SK-N-SH treated with all-trans-retinoic acid at 6 μM for 48 hours (cell line): ENCODE results near the gene TSC22D1.

ENCODE experiments used
- ATAC-seq: fragments of 200-7000 bp; cut with Tn5 transposase; 3 replicates; pipeline ENCODE4 v1.9.1; 2020; ENCODE audit warnings: mild to moderate bottlenecking, moderate library complexity
- ARNTL ChIP-seq: fragments of 450-650 bp; formaldehyde crosslinking; IDR thresholded peaks from 2 replicates; pipeline ENCODE4 v1.5.0; 2020; ENCODE audit warnings: low read depth, mild to moderate bottlenecking, moderate library complexity, borderline replicate concordance
- BACH2 ChIP-seq: fragments of 250-450 bp; sonication (Bioruptor Pico); IDR thresholded peaks from 2 replicates; pipeline ENCODE4 v1.9.0; 2021; ENCODE audit warnings: mild to moderate bottlenecking, borderline replicate concordance
- CSDC2 ChIP-seq: fragments of 250-450 bp; sonication (Bioruptor Pico); IDR thresholded peaks from 2 replicates; pipeline ENCODE4 v1.5.0; 2020; ENCODE audit warnings: mild to moderate bottlenecking, moderate library complexity
- ESRRG ChIP-seq: fragments of 250-450 bp; sonication (Bioruptor Pico); IDR thresholded peaks from 2 replicates; pipeline ENCODE4 v1.6.1; 2021; ENCODE audit warnings: mild to moderate bottlenecking
- GLIS3 ChIP-seq: fragments of 250-450 bp; sonication (Bioruptor Pico); IDR thresholded peaks from 2 replicates; pipeline ENCODE4 v1.5.0; 2020; ENCODE audit warnings: mild to moderate bottlenecking, moderate library complexity
- ISL1 ChIP-seq: fragments of 250-450 bp; sonication (Bioruptor Pico); IDR thresholded peaks from 2 replicates; pipeline ENCODE4 v2.1.2; 2022; ENCODE audit warnings: mild to moderate bottlenecking, moderate library complexity
- OSR1 ChIP-seq: fragments of 250-450 bp; sonication (Bioruptor Pico); IDR thresholded peaks from 2 replicates; pipeline ENCODE4 v1.8.0; 2022; ENCODE audit warnings: moderate library complexity, mild to moderate bottlenecking, inconsistent platforms
- PATZ1 ChIP-seq: fragments of 250-450 bp; sonication (Bioruptor Pico); IDR thresholded peaks from 2 replicates; pipeline ENCODE4 v1.8.0; 2020; ENCODE audit warnings: mild to moderate bottlenecking, moderate library complexity, borderline replicate concordance
- PPARA ChIP-seq: fragments of 250-450 bp; sonication (Bioruptor Pico); IDR thresholded peaks from 2 replicates; pipeline ENCODE4 v1.5.0; 2020; ENCODE audit warnings: mild to moderate bottlenecking, borderline replicate concordance
- RARB ChIP-seq: fragments of 250-450 bp; sonication (Bioruptor Pico); IDR thresholded peaks from 2 replicates; pipeline ENCODE4 v1.8.0; 2021; ENCODE audit warnings: mild to moderate bottlenecking, moderate library complexity
- SNAI2 ChIP-seq: fragments of 250-450 bp; sonication (Bioruptor Pico); IDR thresholded peaks from 2 replicates; pipeline ENCODE4 v1.5.0; 2020; ENCODE audit warnings: mild to moderate bottlenecking, moderate library complexity
- TCF4 ChIP-seq: fragments of 250-450 bp; sonication (Bioruptor Pico); IDR thresholded peaks from 2 replicates; pipeline ENCODE4 v1.8.0; 2021; ENCODE audit warnings: mild to moderate bottlenecking, moderate library complexity, borderline replicate concordance
- TOX ChIP-seq: fragments of 250-450 bp; sonication (Bioruptor Pico); IDR thresholded peaks from 2 replicates; pipeline ENCODE4 v1.8.0; 2021; ENCODE audit warnings: mild to moderate bottlenecking, moderate library complexity, borderline replicate concordance
- ZFP3 ChIP-seq: fragments of 250-450 bp; sonication (Bioruptor Pico); IDR thresholded peaks from 2 replicates; pipeline ENCODE4 v1.5.0; 2020; ENCODE audit warnings: mild to moderate bottlenecking, moderate library complexity
- ZFP30 ChIP-seq: fragments of 450-650 bp; formaldehyde crosslinking; IDR thresholded peaks from 2 replicates; pipeline ENCODE4 v1.5.0; 2022; ENCODE audit warnings: mild to moderate bottlenecking, moderate library complexity
- ZNF565 ChIP-seq: fragments of 450-650 bp; formaldehyde crosslinking; conservative IDR thresholded peaks from 2 replicates; pipeline ENCODE4 v1.5.0; 2020; ENCODE audit warnings: low read depth, mild to moderate bottlenecking, moderate library complexity
- ZNF8 ChIP-seq: fragments of 450-650 bp; formaldehyde crosslinking; IDR thresholded peaks from 2 replicates; pipeline ENCODE4 v1.5.0; 2020; ENCODE audit warnings: mild to moderate bottlenecking, moderate library complexity
- TF ChIP-seq, protein P1 (sequence below): fragments of 250-450 bp; sonication (Bioruptor Pico); IDR thresholded peaks from 2 replicates; pipeline ENCODE4 v1.5.1; 2020; ENCODE audit warnings: low read depth, mild to moderate bottlenecking, moderate library complexity
- TF ChIP-seq, protein P2 (sequence below): fragments of 250-450 bp; sonication (Bioruptor Pico); IDR thresholded peaks from 2 replicates; pipeline ENCODE4 v1.5.0; 2020; ENCODE audit warnings: mild to moderate bottlenecking, moderate library complexity
- TF ChIP-seq, protein P3 (sequence below): fragments of 250-450 bp; sonication (Bioruptor Pico); IDR thresholded peaks from 2 replicates; pipeline ENCODE4 v1.8.0; 2021; ENCODE audit warnings: low read depth, mild to moderate bottlenecking, moderate library complexity, borderline replicate concordance
- TF ChIP-seq, protein P4 (sequence below): fragments of 250-450 bp; sonication (Bioruptor Pico); IDR thresholded peaks from 2 replicates; pipeline ENCODE4 v1.5.1; 2021; ENCODE audit warnings: mild to moderate bottlenecking, moderate library complexity

Gene TSC22D1

DNA sequence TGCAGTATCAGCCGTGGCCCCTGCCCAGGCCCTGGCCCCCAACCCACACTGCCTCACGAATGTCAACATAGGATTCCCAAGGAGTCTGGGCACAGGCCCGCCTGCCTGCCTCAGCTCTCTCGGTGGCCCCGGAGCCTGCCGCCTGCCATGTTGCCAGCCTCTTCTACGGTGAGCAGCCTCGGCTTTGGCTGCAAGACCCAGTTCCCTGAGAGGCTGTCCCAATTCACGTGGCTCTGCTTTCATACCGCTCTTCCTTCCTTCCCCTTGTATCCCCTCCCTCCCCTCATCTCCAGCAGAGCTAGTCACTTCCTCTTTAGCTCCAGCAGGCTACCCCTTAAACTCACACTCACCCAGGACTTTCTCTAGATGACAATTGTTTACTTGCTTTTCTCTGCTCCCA lies 159.8 kb downstream of the TSC22D1 start:
- ATAC-seq: no peak
- TF ChIP-seq PATZ1 (CRISPR knock-in tag) (no peak), ZFP30 (CRISPR knock-in tag) (no peak), ARNTL (CRISPR knock-in tag) (no peak), OSR1 (CRISPR knock-in tag) (no peak), CSDC2 (no peak), SNAI2 (no peak), ZNF8 (CRISPR knock-in tag) (no peak), RARB (CRISPR knock-in tag) (no peak), TCF4 (CRISPR knock-in tag) (no peak), ZNF565 (CRISPR knock-in tag) (no peak)
- TF ChIP-seq, protein P1, sequence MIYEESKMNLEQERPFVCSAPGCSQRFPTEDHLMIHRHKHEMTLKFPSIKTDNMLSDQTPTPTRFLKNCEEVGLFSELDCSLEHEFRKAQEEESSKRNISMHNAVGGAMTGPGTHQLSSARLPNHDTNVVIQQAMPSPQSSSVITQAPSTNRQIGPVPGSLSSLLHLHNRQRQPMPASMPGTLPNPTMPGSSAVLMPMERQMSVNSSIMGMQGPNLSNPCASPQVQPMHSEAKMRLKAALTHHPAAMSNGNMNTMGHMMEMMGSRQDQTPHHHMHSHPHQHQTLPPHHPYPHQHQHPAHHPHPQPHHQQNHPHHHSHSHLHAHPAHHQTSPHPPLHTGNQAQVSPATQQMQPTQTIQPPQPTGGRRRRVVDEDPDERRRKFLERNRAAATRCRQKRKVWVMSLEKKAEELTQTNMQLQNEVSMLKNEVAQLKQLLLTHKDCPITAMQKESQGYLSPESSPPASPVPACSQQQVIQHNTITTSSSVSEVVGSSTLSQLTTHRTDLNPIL (CRISPR knock-in tag): no peak

- ATAC-seq: no peak
- TF ChIP-seq ESRRG: no peak
- TF ChIP-seq, all 23 proteins: peak for 0
Observed at GRCh38 chr13:44415815-44416214, 160.3 kb downstream of the TSC22D1 start.

DNA sequence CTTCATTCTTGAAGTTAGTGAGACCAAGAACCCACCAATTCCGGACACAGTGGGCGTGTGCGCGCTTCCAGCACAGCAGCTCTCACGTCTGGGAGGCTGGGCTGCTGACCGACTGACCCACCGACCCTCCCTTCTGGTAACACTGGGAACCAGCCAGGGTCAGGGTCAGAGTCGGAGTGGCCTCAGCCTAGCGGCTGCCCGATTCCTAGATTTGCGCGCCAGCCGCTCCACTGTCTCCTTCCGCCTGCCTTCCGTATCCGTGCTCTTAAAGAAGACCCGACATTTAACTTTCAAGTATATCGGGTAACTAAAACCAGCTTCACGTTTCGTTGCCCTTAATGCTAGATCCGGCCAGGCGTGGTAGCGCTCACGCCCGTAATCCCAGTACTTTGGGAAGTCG lies 161.4 kb downstream of the TSC22D1 start:
- TF ChIP-seq ZNF8 (CRISPR knock-in tag): no peak
- TF ChIP-seq BACH2: no peak
- TF ChIP-seq CSDC2: no peak
- TF ChIP-seq, protein P2, sequence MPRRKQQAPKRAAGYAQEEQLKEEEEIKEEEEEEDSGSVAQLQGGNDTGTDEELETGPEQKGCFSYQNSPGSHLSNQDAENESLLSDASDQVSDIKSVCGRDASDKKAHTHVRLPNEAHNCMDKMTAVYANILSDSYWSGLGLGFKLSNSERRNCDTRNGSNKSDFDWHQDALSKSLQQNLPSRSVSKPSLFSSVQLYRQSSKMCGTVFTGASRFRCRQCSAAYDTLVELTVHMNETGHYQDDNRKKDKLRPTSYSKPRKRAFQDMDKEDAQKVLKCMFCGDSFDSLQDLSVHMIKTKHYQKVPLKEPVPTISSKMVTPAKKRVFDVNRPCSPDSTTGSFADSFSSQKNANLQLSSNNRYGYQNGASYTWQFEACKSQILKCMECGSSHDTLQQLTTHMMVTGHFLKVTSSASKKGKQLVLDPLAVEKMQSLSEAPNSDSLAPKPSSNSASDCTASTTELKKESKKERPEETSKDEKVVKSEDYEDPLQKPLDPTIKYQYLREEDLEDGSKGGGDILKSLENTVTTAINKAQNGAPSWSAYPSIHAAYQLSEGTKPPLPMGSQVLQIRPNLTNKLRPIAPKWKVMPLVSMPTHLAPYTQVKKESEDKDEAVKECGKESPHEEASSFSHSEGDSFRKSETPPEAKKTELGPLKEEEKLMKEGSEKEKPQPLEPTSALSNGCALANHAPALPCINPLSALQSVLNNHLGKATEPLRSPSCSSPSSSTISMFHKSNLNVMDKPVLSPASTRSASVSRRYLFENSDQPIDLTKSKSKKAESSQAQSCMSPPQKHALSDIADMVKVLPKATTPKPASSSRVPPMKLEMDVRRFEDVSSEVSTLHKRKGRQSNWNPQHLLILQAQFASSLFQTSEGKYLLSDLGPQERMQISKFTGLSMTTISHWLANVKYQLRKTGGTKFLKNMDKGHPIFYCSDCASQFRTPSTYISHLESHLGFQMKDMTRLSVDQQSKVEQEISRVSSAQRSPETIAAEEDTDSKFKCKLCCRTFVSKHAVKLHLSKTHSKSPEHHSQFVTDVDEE (CRISPR knock-in tag): no peak
- TF ChIP-seq TCF4 (CRISPR knock-in tag): no peak
- TF ChIP-seq, protein P3, sequence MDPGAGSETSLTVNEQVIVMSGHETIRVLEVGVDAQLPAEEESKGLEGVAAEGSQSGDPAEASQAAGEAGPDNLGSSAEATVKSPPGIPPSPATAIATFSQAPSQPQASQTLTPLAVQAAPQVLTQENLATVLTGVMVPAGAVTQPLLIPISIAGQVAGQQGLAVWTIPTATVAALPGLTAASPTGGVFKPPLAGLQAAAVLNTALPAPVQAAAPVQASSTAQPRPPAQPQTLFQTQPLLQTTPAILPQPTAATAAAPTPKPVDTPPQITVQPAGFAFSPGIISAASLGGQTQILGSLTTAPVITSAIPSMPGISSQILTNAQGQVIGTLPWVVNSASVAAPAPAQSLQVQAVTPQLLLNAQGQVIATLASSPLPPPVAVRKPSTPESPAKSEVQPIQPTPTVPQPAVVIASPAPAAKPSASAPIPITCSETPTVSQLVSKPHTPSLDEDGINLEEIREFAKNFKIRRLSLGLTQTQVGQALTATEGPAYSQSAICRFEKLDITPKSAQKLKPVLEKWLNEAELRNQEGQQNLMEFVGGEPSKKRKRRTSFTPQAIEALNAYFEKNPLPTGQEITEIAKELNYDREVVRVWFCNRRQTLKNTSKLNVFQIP (CRISPR knock-in tag): no peak
- TF ChIP-seq RARB (CRISPR knock-in tag): no peak
- no peak for TF ChIP-seq GLIS3 (CRISPR knock-in tag)
- no peak for TF ChIP-seq OSR1 (CRISPR knock-in tag)
- TF ChIP-seq, protein P4, sequence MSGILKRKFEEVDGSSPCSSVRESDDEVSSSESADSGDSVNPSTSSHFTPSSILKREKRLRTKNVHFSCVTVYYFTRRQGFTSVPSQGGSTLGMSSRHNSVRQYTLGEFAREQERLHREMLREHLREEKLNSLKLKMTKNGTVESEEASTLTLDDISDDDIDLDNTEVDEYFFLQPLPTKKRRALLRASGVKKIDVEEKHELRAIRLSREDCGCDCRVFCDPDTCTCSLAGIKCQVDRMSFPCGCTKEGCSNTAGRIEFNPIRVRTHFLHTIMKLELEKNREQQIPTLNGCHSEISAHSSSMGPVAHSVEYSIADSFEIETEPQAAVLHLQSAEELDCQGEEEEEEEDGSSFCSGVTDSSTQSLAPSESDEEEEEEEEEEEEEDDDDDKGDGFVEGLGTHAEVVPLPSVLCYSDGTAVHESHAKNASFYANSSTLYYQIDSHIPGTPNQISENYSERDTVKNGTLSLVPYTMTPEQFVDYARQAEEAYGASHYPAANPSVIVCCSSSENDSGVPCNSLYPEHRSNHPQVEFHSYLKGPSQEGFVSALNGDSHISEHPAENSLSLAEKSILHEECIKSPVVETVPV (CRISPR knock-in tag): no peak
- ATAC-seq: no peak

DNA sequence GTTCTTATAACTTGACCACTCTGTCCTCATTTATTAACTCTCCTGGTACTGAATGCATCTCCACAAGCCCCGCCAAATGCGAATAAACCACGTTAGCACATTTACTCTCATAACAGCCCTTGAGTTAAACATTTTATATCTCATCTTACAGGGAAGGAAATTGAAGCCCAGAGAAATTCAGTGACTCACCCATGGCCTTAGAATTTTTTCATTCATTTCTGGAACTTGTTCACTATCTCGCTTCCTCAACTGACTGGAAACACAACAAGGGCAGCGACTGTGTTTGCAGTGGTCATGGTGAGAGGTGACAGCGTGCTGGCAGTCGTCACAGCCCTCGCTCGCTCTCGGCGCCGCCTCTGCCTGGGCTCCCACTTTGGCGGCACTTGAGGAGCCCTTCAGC lies 163.0 kb downstream of the TSC22D1 start:
- no peak for ATAC-seq
- TF ChIP-seq BACH2 (no peak), TOX (CRISPR knock-in tag) (no peak), ZNF565 (CRISPR knock-in tag) (no peak), PPARA (CRISPR knock-in tag) (no peak), ZFP3 (no peak), ZFP30 (CRISPR knock-in tag) (no peak), ESRRG (no peak), TCF4 (CRISPR knock-in tag) (no peak), SNAI2 (no peak), GLIS3 (CRISPR knock-in tag) (no peak), ISL1 (CRISPR knock-in tag) (no peak), CSDC2 (no peak), OSR1 (CRISPR knock-in tag) (no peak), ZNF8 (CRISPR knock-in tag) (no peak), RARB (CRISPR knock-in tag) (no peak)
- TF ChIP-seq, protein P3 (CRISPR knock-in tag): no peak
- TF ChIP-seq, protein P1 (CRISPR knock-in tag): no peak
- TF ChIP-seq, protein P4 (CRISPR knock-in tag): no peak
